Thyroid gland (tissue), 4 donors: ENCODE results near the gene SOCS4. TPM values are rescaled to one million over a fixed set of nuclear protein-coding genes. Genes with fewer than 3 reads are reported as not detected.
"Not testable (repeated sequence)": the region's sequence is repeated elsewhere in the genome, so short reads cannot be mapped to it uniquely, and the experiment has no call there.

Experiments
- DNase-seq, 2 donors: peaks; one replicate each; pipeline ENCODE4 v3.0.0-alpha.2; 2019
- H3K27ac ChIP-seq, 3 donors: fragments of 200-600 bp; sonication (generic); 1 replicate in 2 of 3; 2 replicates in 1 of 3; pipeline ENCODE4 v1.5.1; 2016 to 2019; ENCODE audit warnings: mild to moderate bottlenecking in 1 of 3, moderate library complexity in 1 of 3
- H3K27me3 ChIP-seq: fragments of 200-600 bp; sonication (generic); one replicate; pipeline ENCODE4 v1.5.1; 2019
- H3K36me3 ChIP-seq, 2 donors: fragments of 200-600 bp; sonication (generic); one replicate each; pipeline ENCODE4 v1.5.1; 2016 to 2019
- H3K4me1 ChIP-seq, 2 donors: fragments of 200-600 bp; sonication (generic); one replicate each; pipeline ENCODE4 v1.5.1; 2017 to 2019
- H3K4me3 ChIP-seq, 3 donors: fragments of 200-600 bp; sonication (generic); replicated peaks in 1 of 3; 1 replicate in 2 of 3; 2 replicates in 1 of 3; pipeline ENCODE4 v1.5.1; 2016; ENCODE audit warnings: mild to moderate bottlenecking in 1 of 3
- H3K9me3 ChIP-seq: fragments of 200-600 bp; sonication (generic); one replicate; pipeline ENCODE4 v1.5.1; 2017
- CTCF ChIP-seq, 6 experiments: fragments of 200-600 bp in 3 of 6; fragments of 450-650 bp in 3 of 6; sonication (generic) in 3 of 6; IDR thresholded peaks; one replicate each; pipeline ENCODE4 v1.5.1; 2016 to 2019; ENCODE audit warnings: antibody characterized with exemption in 6 of 6, mild to moderate bottlenecking in 2 of 6, inconsistent platforms in 1 of 6, moderate library complexity in 1 of 6
- POLR2A ChIP-seq, 2 donors: fragments of 450-650 bp; IDR thresholded peaks; one replicate each; pipeline ENCODE4 v1.6.1; 2017; ENCODE audit warnings: antibody characterized with exemption in 2 of 2, mild to moderate bottlenecking in 2 of 2, moderate library complexity in 1 of 2
- WGBS, 2 donors: methylation state at CpG; one replicate each; pipeline ENCODE4 v1.1.5; 2017; 5-methylcytosine and 5-hydroxymethylcytosine counted together
- intact Hi-C: fragments of 100-400 bp; cut with DNase I; formaldehyde crosslinking; loops from one replicate; pipeline ENCODE4 v1.15.1; 2023
- total RNA-seq, 4 donors: library from RNA; depleted of rRNA; stranded (reverse); fragments of >200 nt; gene quantifications; one replicate each; pipeline ENCODE4 v1.2.3, GENCODE V29; 2016

SOCS4 gene
- total RNA-seq, 4 donors from 2014 or later = 18.2 to 26.5 (median 19.7) TPM

DNA sequence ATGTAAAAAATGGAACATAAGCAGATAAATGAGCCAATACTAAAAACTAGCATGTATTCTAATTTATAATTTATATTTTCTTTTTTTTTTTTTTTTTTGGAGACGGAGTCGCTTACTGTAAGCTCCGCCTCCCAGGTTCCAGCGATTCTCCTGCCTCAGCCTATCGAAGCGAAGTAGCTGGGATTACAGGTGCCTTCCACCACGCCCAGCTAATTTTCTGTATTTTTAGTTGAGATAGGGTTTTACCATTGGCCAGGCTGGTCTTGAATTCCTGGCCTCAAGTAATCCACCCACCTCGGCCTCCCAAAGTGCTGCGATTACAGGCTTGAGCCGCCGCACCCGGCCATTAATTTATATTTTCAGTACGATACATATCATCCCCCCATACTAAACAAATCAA lies 27.1 kb downstream of the SOCS4 start:
- H3K27me3 ChIP-seq = no peaks in the 10 kb centered on the region
- H3K9me3 ChIP-seq = no peaks in the 10 kb centered on the region
- H3K4me3 ChIP-seq = no peak overlapping the region
- peaks cover 11 to 20% of the 10 kb centered on the region in 2 donors for H3K4me1 ChIP-seq
- intact Hi-C loops = no loop called here
- H3K27ac ChIP-seq = no peak overlapping the region
- DNase-seq = no peak
- TF ChIP-seq CTCF (IDR thresholded peaks at IDR 0.05) = no peak
- no peak for TF ChIP-seq POLR2A (IDR thresholded peaks at IDR 0.05)
- 94 to 98% methylated on average over 13 of the region's 13 CpGs for WGBS, 2 donors
- no peaks in the 10 kb centered on the region for H3K36me3 ChIP-seq

DNA sequence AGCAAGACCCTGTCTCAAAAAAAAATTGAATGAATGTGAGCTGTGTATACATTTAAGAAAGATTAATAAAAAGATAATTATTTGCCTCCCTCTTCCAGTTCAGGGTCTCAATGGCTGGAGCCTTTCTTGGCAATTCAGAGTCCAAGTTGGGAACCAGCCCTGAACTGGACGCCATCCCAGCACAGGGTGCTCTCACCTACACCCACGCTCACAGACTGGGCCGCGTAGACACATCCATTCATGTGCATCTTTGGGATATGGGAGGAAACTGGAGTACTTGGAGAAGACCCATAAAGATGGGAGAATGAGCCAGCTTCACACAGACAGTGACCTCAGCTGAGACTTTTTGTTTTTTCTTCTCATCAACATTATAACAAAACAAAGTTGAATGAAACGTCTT lies 30.9 kb downstream of the SOCS4 start:
- H3K36me3 ChIP-seq = peaks cover 2 to 4% of the 10 kb centered on the region in 2 donors
- H3K27ac ChIP-seq = no peak overlapping the region
- no peaks in the 10 kb centered on the region for H3K27me3 ChIP-seq
- 87 to 89% methylated on average over 5 of the region's 5 CpGs for WGBS, 2 donors
- no peaks in the 10 kb centered on the region for H3K9me3 ChIP-seq
- intact Hi-C loops = no loop called here
- H3K4me3 ChIP-seq = no peak overlapping the region
- H3K4me1 ChIP-seq = peaks cover 20 to 21% of the 10 kb centered on the region in 2 donors
- no peak for DNase-seq
- TF ChIP-seq POLR2A (IDR thresholded peaks at IDR 0.05) (no peak), CTCF (IDR thresholded peaks at IDR 0.05) (no peak)

GRCh38 chr14:55059333-55059732 lies 32.3 kb downstream of the SOCS4 start:
- H3K4me3 ChIP-seq = no peak overlapping the region
- H3K4me1 ChIP-seq = peaks cover 12 to 14% of the 10 kb centered on the region in 2 donors
- TF ChIP-seq POLR2A (IDR thresholded peaks at IDR 0.05) (no peak), CTCF (IDR thresholded peaks at IDR 0.05) (no peak)
- intact Hi-C loops = no loop called here
- no peak for DNase-seq
- 92 to 96% methylated on average over 5 of the region's 5 CpGs for WGBS, 2 donors
- H3K36me3 ChIP-seq = peaks cover 9 to 11% of the 10 kb centered on the region in 2 donors
- H3K9me3 ChIP-seq = no peaks in the 10 kb centered on the region
- no peaks in the 10 kb centered on the region for H3K27me3 ChIP-seq
- no peak overlapping the region for H3K27ac ChIP-seq

GRCh38 chr14:55062517-55063351 lies 35.7 kb downstream of the SOCS4 start:
- Histone ChIP-seq H3K27ac (peak overlapping the region in 1 of 3 donors; percentile 30), H3K27me3 (no peaks in the 10 kb centered on the region), H3K4me1 (peaks cover 12 to 14% of the 10 kb centered on the region in 2 donors), H3K4me3 (no peak overlapping the region), H3K36me3 (peaks cover 14 to 16% of the 10 kb centered on the region in 2 donors), H3K9me3 (no peaks in the 10 kb centered on the region)
- TF ChIP-seq POLR2A (IDR thresholded peaks at IDR 0.05) (no peak), CTCF (IDR thresholded peaks at IDR 0.05) (no peak)
- peak; percentile 59 to 70 for DNase-seq
- 65 to 70% methylated on average over 11 of the region's 11 CpGs for WGBS, 2 donors
- intact Hi-C loops = no loop called here

GRCh38 chr14:55064896-55065295 lies 37.9 kb downstream of the SOCS4 start:
- peaks cover 14 to 16% of the 10 kb centered on the region in 2 donors for H3K36me3 ChIP-seq
- 76% methylated on average over 2 of the region's 2 CpGs for WGBS, 2 donors
- H3K9me3 ChIP-seq, H3K4me3 ChIP-seq, H3K27ac ChIP-seq, intact Hi-C loops, H3K27me3 ChIP-seq, DNase-seq: not testable (repeated sequence)
- peaks cover 12 to 14% of the 10 kb centered on the region in 2 donors for H3K4me1 ChIP-seq
